Brain pericyte (primary cell): ENCODE measurements around the gene ASB15.

Experiments used
- DNase-seq: peaks from one replicate; pipeline ENCODE4 v3.0.0-alpha.2; 2012; ENCODE audit warnings: low read depth, low spot score

ASB15 gene

DNA sequence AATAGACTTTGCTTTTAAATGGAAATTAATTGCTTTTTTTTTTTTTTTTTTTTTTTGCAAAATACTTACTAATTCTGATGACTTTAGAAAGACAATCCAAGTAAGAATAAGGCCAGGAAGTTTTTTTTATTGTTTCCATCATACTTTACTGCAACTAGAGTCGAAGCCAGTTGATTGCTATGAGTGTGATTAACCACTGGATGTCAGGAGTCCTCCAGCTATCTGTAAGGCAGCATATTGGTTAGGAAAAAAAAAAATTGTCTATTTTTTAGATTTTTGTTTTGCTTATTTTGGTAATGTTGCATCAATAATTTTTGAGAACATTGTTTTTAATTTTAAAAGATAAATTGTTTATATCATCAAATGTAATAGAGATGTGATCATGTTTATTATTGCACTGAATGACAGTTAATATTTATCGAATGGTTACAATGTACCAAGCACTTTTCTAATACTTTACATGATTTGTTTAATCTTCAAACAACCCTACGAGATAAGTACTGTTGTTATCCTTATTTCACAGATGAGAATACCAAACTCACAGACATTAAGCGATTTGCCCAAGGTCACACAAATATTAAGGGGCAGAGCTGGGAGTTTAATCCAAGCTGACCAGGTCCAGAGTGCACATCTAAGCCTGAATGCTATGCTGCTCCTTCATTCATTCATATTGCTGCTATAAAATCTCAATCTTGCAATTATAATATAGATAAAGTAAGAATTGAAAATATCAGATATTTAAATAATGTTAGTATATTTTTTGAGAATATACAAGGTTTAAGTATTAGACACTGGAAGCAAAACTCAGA lies 34.1 kb downstream of the ASB15 start:
- no peak for DNase-seq

DNA sequence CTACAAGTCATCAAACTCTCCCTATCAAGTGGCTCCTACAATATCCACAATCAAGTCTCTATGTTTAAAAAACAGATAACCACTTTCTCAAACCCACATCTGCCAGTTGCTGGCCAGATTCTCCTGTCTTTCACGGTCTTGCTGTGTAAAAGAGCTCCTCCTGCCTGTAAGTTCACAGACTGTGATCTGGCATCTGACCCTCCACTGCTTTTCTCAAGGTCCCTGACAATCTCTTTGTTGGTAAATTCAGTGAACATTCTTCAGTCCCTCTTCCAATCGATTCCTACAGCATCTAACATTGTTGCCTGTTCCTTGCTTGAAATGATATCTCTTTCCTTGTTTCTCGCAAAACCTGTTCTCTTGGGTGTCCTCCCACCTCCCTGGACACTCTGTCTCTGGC lies 35.6 kb downstream of the ASB15 start:
- no peak for DNase-seq

DNA sequence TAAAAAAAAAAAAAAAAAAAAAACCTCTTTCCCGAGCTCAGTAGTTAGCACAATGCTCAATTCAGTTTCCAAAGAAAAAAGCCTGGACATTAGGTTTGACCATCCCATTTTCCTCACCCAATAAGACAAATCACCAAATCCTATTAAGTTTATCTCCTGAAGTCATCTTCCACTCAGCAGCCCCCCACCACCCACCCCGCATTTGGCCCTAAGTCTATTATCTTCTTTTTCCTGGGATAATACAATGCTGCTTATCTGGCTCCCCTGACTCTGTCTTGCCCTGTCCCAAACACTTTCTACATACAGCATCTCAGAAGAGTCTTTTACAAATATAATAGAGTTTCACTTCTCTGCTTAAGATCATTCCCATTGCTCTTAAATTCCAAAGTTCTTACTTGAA lies 36.3 kb downstream of the ASB15 start:
- DNase-seq: no peak

DNA sequence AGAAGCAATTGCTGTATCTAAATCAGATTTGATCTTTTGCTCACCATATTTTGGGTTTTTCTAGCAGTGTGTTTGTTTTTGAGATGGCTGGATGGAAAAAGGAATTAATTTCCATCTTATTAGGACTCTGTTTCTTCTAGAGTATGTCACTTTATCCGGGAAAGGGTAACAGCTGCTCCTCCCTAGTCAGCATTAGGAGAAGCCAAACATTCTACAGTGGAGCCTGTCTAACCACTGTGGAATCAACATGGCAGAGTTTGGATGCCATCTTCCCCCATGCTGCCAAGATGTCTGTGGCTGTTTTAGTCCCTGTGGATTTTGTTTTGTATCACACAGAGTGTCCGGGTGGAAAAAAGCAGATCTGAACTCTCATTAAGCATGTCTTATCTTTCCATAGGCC lies 38.0 kb downstream of the ASB15 start:
- DNase-seq: no peak

DNA sequence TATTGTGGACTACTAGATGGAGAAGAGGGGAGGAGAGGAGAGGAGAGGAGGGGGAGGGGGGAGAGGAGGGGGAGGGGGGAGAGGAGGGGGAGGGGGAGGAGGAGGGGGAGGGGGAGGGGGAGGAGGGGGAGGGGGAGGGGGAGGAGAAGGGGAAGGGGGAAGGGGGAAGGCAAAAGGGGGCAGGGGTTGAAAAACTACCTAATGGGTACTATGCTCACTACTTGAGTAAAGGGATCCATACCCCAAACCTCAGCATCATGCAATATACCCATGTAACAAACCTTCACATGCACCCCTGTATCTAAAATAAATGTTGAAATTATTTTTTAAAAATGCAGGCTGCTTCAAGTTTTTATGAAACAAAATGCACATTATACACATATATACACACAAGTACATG lies 39.0 kb downstream of the ASB15 start:
- no peak for DNase-seq

DNA sequence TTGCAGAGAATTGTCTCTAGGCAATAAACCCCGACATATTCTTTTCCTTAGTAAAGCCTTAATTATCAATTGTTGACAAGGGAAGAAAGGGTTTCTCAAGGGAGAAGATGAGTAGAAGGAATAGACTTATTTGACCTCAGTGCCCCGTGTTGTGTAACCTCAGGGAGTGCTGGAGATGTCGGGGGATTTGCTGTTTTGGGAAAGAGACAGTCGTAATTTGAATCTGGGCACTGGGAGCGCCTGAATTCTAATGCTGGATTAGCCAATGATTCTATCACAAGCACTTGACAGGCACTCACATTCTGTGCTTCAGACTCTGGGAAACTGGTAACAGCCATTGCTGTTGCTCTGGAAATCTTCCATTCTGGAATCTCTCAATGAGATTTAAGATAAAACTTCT lies 40.3 kb downstream of the ASB15 start:
- no peak for DNase-seq

DNA sequence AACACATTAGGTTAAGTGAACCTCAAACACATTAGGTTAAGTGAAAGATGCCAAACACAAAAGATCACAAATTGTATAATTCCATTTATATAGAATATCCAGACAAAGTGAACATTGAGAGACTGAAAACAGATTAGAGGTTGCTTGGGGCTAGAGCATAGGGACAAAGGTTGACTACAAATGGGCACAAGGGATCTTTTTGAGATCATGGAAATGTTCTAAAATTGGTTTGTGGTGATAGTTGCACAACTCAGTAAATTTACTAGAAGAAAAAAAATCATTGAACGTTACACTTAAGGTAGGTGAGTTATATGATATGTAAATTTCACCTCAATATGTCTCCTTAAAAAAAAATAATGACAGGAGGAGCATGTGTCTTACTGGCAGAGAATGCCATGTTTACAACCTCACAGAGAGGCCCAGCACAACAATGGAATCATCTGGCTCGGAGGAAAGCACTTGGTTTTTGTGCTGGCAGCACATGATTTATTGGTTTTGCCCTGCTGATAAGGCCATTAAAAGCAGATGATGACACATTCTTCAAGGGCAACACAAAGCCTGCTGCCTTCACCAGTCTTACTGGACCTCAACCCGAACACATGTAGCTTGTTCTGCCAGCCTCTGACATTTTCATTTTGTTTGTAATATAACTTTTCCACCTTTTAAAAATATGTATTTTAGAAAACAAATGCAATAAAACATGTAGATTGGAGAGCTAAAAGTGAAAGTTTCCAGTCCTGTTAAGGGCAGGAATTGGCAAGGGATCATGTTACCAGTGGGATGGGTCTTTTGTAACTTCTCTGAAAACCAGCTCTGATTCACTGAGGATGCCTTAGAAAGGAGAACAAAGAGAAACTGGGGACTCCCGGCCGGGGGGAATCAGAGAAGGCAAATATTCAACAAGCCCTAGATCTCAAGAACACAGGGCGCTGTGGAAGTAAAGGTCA lies 42.1 kb downstream of the ASB15 start:
- DNase-seq: peak; percentile 39

DNA sequence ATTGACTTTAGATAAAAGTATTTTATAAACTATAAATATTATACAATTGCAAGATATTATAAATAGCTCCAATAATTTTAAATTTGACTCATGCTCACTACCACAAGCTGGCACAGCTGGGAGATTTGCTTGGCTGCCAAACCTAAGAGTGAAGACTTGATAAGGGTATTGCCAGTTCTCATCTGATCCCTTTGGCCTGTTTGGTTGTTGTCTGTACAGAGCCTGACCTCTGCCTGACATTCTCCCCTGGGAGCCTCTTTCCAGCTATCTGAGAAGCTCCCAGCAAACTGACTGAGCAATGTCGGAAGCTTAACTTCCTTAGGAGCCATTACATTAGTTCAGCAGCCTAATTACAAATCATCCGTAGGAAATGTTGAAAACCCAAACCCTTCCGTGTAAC lies 43.9 kb downstream of the ASB15 start:
- DNase-seq: no peak

DNA sequence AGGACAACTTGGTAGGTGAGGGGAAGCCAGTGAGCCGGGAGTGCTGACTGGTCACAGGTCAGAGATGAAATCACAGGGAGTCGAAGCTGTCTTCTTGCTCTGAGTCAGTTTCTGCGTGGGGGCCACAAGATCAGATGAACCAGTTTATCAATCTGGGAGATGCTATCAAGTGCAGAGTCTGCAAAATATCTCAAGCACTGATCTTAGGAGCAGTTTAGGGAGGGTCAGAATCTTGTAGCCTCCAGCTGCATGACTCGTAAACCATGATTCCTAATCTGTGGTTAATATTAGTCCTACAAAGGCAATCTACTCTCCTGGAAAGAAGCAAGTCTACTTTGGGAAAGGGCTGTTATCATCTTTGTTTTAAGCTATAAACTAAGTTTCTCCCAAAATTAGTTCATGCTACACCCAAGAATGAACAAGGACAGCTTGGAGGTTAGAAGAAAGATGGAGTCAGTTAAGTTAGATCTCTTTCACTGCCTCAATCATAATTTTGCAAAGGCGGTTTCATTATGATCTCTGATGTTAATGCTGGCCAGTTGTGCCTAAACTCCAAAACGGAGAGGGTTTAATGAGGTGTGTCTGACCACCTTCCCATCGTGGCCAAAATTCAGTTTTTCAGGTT lies 45.6 kb downstream of the ASB15 start:
- no peak for DNase-seq

DNA sequence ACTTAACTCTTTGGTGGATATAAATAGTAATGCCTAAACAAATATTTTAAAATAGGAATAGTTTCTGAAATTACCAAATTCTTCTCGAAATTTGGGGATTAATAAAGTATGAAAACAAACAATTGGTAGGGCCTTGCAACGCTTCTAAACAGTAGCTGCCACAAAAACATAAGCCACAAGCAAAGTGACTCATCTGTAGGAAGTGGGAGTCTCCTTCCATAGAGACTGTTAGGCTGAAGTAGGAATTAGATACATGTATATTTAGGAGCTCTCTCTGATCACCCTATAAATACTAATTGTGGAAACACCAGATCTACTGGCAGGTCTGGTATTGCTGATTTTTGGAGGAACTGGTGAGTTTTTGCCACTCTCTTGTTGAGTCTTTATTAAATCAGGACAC lies 48.3 kb downstream of the ASB15 start:
- DNase-seq: no peak

DNA sequence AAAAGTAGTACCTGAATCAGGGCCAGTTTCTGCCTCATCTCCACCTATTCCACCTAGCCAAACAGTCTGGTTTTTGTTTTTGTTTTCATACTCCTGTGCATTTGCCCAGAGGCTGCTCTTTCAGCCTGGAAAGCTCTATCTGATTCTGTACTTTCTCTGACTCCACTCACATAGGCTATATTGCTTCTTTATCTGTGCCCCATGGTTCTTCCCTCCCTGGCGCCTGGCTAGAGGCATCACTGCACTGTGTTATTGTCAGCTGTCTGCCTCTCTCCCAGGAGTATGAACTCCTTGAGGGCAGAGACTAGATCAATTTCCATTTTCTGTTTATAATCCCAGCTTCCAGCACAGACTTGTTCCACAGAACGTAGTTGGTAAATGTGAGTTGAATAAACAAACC lies 49.0 kb downstream of the ASB15 start:
- DNase-seq: no peak

DNA sequence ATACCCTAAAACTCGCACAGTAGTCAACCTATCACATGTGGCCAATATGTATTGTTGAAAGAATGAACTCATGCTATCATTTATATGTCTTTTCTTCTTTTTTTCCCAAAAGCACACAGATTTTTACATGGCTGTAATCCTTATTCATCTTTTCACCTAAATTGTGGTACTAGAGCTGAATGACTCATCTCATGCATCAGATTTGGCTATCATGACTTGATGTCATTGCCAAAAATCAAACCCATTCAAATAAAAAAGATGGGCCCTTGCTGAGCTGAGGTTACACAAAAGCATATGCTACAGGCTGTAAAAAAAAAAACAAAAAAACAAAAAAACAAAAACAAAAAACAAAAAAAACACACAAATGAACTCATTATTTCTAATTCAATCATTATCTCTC lies 50.8 kb downstream of the ASB15 start:
- DNase-seq: no peak

DNA sequence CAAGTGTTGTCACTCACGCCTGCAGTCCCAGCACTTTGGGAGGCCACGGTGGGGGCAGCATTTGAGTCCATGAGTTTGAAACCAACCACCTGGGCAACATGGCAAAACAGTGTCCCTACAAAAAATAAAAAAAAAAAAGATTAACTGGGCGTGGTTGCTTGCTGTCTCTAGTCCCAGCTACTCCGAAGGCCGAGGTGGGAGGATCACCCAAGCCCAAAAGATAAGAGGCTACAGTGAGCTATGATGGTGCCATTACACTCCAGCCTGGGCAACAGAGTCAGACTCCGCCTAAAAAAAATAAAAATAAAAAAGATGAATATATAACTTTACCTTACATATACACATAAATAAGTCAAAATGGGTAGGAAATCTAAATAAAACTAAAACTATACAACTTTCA lies 51.5 kb downstream of the ASB15 start:
- no peak for DNase-seq

DNA sequence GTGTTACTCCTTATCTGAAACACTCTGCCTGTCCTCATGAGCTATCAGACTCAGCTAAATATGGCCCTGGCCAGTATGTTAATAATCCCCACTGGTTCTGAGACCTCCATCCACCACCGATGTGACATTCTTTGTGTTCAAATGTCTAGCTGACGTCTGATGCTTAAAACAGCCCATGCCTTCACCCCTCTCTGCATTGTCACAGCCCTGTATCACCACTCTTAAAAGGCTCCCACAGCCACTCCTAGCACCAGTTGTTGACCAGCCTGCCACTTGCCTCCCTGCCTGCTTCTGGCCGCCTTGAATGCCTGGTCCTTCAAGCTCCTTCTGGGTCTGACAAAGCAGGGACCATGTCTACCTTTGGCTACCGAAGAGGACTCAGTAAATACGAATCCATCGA lies 54.0 kb downstream of the ASB15 start, which contains the start of gene LMOD2:
Gene LMOD2, plus strand, starts transcription at position 253 of the 400 bp plus-strand sequence. Its CDS starts 98 bp downstream, at position 351.
- no peak for DNase-seq

DNA sequence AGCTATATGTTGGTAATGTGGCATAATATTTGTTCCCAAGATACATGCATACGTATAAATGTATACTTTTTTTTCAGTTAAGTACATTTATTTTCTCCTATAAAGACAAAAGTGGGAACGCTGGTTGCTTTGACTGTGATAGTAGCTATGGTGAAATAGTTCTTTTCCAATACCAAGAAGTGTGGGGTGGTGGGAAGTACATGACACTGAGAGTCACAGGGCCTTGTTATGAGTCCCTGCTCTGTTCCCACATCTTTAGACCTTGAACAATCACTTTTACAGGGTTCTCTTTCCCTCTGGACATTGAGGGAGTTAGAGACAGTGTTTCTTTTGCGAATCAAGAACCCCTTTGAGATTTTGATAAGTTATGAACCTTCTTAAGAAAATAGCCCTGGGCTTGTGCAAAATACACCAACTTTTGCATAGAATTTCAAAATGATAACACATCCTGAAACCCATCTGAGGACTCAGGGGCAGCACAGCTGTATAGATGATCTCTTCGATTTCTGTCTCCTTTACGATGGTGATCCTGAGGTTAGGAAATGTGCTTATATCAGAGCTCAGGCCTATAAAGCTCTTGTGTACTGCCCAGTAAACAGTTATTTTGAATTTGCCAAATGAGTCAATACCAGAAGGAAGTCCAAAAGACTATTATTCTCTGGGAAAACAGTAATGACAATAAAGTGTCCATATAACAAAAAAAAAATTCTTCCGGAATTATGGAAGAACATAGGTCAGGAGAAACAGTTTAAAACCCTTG lies 55.1 kb downstream of the ASB15 start:
- DNase-seq: no peak

DNA sequence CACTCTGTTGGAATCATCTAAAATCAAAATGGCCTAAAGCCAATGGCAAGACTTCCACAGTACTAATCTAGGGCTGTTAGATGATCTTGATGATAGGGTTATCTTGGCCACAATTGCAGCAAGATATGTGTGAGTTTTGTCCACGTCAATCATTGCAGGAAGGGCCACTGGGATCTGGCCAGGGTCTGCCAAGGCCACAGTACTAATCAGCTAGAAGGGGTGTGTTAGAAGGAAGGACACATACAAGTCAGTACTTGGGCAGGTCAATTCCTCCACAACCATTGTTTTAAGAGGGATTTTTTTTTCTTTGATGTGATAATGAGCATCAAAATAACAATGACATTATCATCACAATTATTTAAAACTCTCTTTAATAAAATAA lies 55.7 kb downstream of the ASB15 start:
- DNase-seq: no peak

DNA sequence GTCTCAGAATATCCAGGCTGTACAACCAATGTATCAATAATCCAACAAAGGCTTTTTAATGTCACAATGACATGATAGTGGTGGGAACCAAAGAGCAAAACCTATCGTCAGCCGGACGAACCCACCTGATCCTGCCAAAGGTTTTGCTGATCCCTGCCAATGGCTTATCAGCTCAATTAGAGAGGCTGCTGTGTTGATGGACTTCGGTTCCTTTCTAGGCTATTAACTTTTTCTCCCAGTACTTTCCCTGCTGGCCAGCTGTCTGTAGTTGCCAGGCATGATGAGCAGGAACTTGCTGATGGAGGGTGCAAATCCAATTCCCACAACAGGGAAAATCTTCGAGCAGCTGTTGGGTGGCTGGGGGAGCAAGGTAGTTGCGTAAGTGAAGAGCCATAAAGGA lies 56.4 kb downstream of the ASB15 start:
- DNase-seq: no peak

DNA sequence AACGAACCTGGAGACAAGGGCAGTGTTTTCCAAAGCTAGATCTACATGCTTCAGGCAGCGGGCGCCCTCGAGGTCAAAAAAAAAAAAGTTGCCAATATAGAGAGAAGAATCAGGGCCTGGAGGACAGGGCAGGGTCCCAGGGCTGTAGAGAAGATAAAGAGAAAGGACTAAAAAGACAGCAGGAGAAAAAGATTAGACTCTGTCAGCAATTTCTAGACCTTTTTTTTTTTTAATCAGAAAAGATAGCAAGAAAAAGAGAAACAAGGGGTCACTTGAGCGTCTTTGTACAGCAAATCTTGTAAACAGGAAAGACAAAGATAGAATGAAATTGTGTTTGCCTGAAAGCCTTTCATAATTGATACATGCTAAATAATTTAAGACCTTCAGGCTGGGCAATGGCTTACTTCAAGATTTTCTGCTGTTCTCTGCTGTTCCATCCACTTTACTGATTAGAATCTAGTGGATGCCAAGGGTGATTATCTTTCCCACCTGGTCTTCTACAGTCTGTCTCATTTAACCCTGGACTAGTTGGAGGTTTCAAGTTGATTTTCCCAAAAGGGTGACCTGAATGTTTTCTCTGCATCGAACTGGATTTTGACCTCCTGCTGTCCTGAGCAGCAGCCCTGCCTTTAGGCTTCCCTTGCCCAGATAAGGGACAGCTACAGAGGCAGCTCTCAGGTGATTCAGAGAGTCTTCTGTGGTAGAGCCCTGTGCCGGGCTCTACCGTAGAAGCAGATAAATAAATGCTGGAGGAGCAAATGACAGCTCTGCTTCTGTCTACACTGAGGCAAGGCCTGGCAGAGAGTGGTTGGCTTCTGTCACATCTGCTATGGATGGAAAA lies 59.1 kb downstream of the ASB15 start:
- no peak for DNase-seq

DNA sequence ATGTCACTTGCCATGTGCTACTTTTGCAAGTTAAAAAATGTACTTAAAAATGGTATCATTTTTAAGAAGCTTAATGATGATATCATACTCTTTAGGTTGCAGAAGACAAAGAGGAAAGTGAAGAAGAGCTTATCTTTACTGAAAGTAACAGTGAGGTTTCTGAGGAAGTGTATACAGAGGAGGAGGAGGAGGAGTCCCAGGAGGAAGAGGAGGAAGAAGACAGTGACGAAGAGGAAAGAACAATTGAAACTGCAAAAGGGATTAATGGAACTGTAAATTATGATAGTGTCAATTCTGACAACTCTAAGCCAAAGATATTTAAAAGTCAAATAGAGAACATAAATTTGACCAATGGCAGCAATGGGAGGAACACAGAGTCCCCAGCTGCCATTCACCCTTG lies 60.1 kb downstream of the ASB15 start:
- no peak for DNase-seq

DNA sequence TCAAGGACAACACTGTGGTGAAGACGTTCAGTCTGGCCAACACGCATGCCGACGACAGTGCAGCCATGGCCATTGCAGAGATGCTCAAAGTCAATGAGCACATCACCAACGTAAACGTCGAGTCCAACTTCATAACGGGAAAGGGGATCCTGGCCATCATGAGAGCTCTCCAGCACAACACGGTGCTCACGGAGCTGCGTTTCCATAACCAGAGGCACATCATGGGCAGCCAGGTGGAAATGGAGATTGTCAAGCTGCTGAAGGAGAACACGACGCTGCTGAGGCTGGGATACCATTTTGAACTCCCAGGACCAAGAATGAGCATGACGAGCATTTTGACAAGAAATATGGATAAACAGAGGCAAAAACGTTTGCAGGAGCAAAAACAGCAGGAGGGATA lies 60.7 kb downstream of the ASB15 start:
- no peak for DNase-seq

DNA sequence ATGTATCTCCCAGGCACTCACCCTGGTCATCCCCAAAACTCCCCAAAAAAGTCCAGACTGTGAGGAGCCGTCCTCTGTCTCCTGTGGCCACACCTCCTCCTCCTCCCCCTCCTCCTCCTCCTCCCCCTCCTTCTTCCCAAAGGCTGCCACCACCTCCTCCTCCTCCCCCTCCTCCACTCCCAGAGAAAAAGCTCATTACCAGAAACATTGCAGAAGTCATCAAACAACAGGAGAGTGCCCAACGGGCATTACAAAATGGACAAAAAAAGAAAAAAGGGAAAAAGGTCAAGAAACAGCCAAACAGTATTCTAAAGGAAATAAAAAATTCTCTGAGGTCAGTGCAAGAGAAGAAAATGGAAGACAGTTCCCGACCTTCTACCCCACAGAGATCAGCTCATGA lies 61.1 kb downstream of the ASB15 start:
- no peak for DNase-seq
